Neural crest cell (in vitro differentiated cells): ENCODE measurements around the gene FLNC. TPM values are rescaled to one million over a fixed set of nuclear protein-coding genes. Genes with fewer than 3 reads are reported as not detected.

Experiments used
- DNase-seq: peaks from one replicate; pipeline ENCODE4 v3.0.0; 2021; ENCODE audit warnings: low read depth, mixed read lengths, low spot score
- H3K27ac Mint-ChIP-seq: one replicate; pipeline ENCODE4 v1.8.0; 2021; ENCODE audit warnings: mild to moderate bottlenecking, mixed read lengths; ENCODE audit not compliant: unreplicated experiment
- H3K27me3 Mint-ChIP-seq: 2 replicates; pipeline ENCODE4 v1.8.0; 2021; ENCODE audit warnings: low read depth, mild to moderate bottlenecking, mixed read lengths
- H3K36me3 Mint-ChIP-seq: 2 replicates; pipeline ENCODE4 v1.8.0; 2021; ENCODE audit warnings: low read depth, mild to moderate bottlenecking, mixed read lengths
- H3K4me1 Mint-ChIP-seq: 2 replicates; pipeline ENCODE4 v1.8.0; 2021; ENCODE audit warnings: mixed read lengths
- H3K4me3 Mint-ChIP-seq: one replicate; pipeline ENCODE4 v1.8.0; 2021; ENCODE audit warnings: mild to moderate bottlenecking, mixed read lengths
- H3K9me3 Mint-ChIP-seq: 2 replicates; pipeline ENCODE4 v1.8.0; 2021; ENCODE audit warnings: mixed read lengths
- CTCF ChIP-seq: fragments of 200-600 bp; sonication (generic); conservative IDR thresholded peaks from 2 replicates; pipeline ENCODE4 v1.5.0; 2021; ENCODE audit warnings: antibody characterized with exemption, mild to moderate bottlenecking
- total RNA-seq: library from RNA; stranded (reverse); gene quantifications from 2 replicates; pipeline ENCODE4 v1.2.1, GENCODE V29; 2021

The FLNC gene
- total RNA-seq, 1 donor from 2014 or later, result 5.6 TPM

- Mint-ChIP-seq H3K9me3 (peaks cover 7% of the 10 kb centered on the region), H3K27ac (no peak overlapping the region), H3K4me3 (peak overlapping the region; percentile 85), H3K4me1 (peaks cover 27% of the 10 kb centered on the region), H3K27me3 (peaks cover 10% of the 10 kb centered on the region), H3K36me3 (peaks cover 26% of the 10 kb centered on the region)
- TF ChIP-seq CTCF, result no peak
- DNase-seq, result no peak
These were observed 37.6 kb upstream of the FLNC start for GRCh38 chr7:128792471-128793180.

- Mint-ChIP-seq H3K27ac (no peak overlapping the region), H3K9me3 (peaks cover 7% of the 10 kb centered on the region), H3K36me3 (peaks cover 27% of the 10 kb centered on the region), H3K4me1 (peaks cover 27% of the 10 kb centered on the region), H3K27me3 (peaks cover 8% of the 10 kb centered on the region), H3K4me3 (peak overlapping the region; percentile 85)
- no peak for TF ChIP-seq CTCF
- no peak for DNase-seq
These were observed 37.0 kb upstream of the FLNC start for GRCh38 chr7:128793181-128793547.

- peaks cover 7% of the 10 kb centered on the region for H3K9me3 Mint-ChIP-seq
- peak overlapping the region; percentile 93 for H3K27ac Mint-ChIP-seq
- peak overlapping the region; percentile 73 for H3K4me3 Mint-ChIP-seq
- no peak for DNase-seq
- H3K27me3 Mint-ChIP-seq, result peaks cover 3% of the 10 kb centered on the region
- peaks cover 27% of the 10 kb centered on the region for H3K4me1 Mint-ChIP-seq
- peaks cover 27% of the 10 kb centered on the region for H3K36me3 Mint-ChIP-seq
- no peak for TF ChIP-seq CTCF
These were observed 36.2 kb upstream of the FLNC start for GRCh38 chr7:128794020-128794419.

- Mint-ChIP-seq H3K27ac (no peak overlapping the region), H3K4me3 (peak overlapping the region; percentile 42), H3K9me3 (peaks cover 7% of the 10 kb centered on the region), H3K36me3 (peaks cover 27% of the 10 kb centered on the region), H3K27me3 (no peaks in the 10 kb centered on the region), H3K4me1 (peaks cover 27% of the 10 kb centered on the region)
- DNase-seq, result no peak
- TF ChIP-seq CTCF, result no peak
These were observed 35.8 kb upstream of the FLNC start for GRCh38 chr7:128794436-128794835.

GRCh38 chr7:128795129-128795528 is 35.1 kb upstream of the FLNC start:
- Mint-ChIP-seq H3K4me3 (peak overlapping the region; percentile 42), H3K27ac (peak overlapping the region; percentile 31), H3K36me3 (peaks cover 27% of the 10 kb centered on the region), H3K9me3 (peaks cover 7% of the 10 kb centered on the region), H3K27me3 (no peaks in the 10 kb centered on the region), H3K4me1 (peaks cover 26% of the 10 kb centered on the region)
- no peak for TF ChIP-seq CTCF
- no peak for DNase-seq
